Urothelium cell line (cell line): ENCODE measurements around the gene C1orf159.

ENCODE experiments used
- DNase-seq: peaks from one replicate; pipeline ENCODE4 v3.0.0; 2011; ENCODE audit warnings: low spot score, mixed read lengths
- FAIRE-seq: peaks from 2 replicates; lab custom pipeline; 2011; peaks lifted over from hg19 to GRCh38; lab: Jason Lieb, UNC

C1orf159 gene

DNA sequence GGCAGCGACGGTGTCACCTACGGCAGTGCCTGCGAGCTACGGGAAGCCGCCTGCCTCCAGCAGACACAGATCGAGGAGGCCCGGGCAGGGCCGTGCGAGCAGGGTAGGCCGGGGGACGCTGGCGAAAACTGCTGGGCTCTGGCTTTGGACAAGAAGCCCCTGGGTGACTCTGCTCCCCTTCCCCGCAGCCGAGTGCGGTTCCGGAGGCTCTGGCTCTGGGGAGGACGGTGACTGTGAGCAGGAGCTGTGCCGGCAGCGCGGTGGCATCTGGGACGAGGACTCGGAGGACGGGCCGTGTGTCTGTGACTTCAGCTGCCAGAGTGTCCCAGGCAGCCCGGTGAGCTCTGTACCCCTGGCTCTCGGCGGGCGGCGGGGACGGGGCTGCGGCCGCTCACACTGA, 72.0 kb downstream of the C1orf159 start:
- no peak for FAIRE-seq
- DNase-seq = no peak

- no peak for FAIRE-seq
Measured at GRCh38 chr1:1043411-1043810, 72.5 kb downstream of the C1orf159 start.

GRCh38 chr1:1042835-1043234, 73.1 kb downstream of the C1orf159 start:
- FAIRE-seq = no peak
- no peak for DNase-seq

More at GRCh38 chr1:1043411-1043810, 72.5 kb downstream of the C1orf159 start:
- no peak for DNase-seq

DNA sequence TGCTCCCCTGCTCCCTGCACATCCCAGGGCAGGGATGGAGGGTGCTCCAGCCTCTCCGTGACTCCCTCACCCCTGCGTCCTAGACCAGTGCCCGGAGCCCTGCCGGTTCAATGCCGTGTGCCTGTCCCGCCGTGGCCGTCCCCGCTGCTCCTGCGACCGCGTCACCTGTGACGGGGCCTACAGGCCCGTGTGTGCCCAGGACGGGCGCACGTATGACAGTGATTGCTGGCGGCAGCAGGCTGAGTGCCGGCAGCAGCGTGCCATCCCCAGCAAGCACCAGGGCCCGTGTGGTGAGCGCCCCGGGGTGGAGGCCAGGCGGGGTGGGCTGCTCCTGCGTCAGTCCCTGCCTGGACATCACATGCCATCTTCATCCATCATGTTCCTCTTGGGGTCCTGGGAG, 74.0 kb downstream of the C1orf159 start:
- no peak for FAIRE-seq
- DNase-seq = no peak

DNA sequence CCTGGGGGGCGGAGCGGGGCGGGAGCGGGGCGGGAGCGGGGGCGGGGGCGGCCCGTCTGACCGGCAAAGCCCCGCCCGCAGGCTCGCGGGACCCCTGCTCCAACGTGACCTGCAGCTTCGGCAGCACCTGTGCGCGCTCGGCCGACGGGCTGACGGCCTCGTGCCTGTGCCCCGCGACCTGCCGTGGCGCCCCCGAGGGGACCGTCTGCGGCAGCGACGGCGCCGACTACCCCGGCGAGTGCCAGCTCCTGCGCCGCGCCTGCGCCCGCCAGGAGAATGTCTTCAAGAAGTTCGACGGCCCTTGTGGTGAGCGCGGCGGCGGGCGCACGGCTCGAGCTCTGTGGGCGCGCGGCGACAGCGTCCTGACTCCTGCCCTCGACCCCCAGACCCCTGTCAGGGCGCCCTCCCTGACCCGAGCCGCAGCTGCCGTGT, 74.8 kb downstream of the C1orf159 start:
- no peak for FAIRE-seq
- no peak for DNase-seq

DNA sequence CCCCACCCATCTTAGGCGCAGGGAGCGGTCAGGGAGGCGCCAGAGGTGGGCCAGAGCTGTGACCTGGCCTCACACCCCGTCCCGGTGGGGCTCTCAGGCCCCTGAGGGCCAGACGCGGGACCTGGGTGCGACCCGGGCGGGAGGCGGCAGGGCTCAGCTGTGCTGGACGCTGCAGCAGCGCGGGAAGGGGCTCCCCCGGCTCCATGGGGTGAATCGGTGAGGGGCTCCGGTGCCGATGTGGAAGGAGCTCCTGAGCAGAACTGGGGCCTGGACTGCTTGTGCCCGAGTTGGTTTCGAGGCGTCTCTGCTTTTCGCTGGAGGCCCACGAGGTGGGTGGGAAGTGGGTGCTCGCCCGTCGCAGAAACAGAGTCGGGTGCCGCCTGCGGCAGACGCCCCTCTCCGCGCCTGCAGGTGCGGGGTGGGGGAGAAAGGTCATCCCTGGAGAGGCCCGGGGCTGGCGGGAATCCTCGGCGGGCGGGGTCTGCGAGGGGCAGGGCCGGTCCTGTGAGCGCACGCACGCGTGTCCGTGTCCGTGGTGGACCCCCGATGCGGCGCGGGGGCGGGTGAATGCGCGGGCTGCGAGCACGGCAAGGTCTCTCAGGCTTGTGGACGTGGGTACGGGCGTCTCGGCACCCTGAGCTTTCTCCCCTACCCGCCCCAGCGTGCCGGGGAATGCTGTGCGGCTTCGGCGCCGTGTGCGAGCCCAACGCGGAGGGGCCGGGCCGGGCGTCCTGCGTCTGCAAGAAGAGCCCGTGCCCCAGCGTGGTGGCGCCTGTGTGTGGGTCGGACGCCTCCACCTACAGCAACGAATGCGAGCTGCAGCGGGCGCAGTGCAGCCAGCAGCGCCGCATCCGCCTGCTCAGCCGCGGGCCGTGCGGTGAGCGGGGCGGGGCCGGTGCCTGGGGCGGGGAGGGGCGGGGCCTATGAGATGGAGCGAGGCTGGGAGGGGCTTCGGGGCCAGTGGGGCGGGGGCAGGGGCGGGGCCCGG, 75.6 kb downstream of the C1orf159 start:
- DNase-seq (peak; percentile 57), FAIRE-seq (no peak)

GRCh38 chr1:1039145-1039910, 76.6 kb downstream of the C1orf159 start:
- FAIRE-seq = no peak
- no peak for DNase-seq

DNA sequence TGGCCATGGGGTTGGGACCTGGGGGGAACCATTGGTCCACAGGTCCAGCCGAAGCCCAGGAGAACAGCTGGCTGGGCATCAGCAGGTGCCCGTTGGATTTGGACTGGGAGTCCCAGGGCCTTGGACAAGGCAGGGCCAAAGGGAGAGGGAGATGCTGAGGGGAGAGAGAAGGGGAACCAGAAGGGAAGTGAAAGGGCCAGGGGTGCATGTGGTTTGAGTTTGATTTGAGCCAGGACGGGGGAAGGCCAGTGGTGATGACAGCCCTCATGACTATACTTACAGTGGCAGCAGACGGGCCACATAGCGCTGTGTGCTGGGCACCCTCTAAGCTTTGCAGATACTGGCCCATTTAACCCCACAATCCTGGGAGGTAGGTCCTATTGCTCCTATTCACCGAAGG, 77.2 kb downstream of the C1orf159 start:
- no peak for DNase-seq
- no peak for FAIRE-seq

DNA sequence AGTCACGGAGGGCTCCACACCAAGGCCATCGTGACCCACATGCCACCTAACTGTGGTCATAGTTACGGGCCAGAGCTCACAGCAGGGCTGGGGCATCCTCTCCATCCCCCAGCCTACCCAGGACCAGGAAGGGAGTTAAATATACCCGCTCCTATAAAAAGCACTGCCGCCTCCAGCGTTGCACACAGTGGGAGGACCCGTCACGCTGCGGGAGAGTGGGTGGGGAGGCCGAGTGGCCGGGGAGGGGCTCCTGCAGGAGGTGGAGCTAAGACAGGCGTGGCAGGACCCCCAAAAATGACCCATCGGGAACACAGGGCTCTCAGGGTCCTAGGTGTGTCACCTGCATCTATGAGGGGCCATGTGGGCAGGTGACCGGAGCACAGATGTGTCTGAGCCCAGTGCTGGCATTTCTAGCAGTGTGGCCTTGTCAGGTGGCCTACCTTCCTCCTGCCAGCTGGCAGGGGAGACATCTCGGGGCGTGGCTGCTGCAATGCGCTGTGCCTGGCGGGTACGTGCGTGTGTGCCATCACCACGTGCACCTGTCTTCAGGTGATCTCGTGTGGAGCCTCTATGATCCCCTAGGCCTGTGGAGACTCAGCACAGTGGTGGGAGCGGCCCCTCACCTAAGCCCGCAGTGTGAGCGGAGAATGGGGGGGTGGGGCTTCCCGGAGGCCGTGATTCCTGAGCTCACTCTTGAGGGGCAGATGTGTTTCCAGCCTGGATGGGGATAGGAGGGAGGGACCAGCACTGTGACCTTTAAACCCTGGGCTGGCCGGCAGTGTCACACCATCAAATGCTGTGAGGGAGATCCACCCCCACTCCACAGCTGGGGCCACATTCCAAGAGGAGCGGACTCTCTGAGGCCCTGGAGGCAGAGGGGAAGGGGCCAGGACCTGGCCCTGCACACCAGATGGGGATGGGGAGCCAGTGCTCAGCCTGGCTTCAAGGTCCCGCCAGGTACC, 78.2 kb downstream of the C1orf159 start:
- no peak for FAIRE-seq
- DNase-seq = no peak

DNA sequence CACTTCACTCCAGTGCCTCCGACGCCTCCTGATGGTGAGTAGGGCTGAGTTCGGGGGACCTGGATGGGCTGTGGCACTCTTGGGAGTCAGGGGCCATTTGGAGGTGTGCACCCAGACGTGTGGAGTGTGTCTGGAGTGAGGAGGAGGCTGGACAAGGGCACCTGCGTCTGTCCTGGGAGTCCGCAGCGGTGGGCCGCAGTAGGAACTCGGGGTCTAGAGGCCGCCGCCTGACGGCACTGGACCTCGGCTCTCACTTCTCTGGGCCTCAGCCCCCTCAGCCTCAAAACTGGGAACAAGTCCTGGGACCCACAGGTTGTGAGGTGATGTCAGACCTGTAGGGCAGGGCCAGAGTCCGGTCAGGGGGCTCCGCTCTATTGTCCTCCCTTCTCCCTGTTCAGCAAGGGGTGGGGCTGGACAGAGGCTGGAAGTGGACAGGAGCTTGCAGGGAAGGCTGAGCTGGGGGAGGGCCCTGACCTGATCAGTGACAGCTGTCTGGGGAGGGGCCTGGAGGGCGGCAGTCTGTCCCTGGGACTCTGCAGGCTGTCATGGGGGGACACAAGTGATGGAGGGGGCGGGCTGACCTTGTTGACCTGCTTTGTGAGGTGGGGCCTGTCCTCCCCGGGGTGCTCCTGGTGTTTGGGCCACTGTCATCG, 80.5 kb downstream of the C1orf159 start:
- DNase-seq = no peak
- no peak for FAIRE-seq

DNA sequence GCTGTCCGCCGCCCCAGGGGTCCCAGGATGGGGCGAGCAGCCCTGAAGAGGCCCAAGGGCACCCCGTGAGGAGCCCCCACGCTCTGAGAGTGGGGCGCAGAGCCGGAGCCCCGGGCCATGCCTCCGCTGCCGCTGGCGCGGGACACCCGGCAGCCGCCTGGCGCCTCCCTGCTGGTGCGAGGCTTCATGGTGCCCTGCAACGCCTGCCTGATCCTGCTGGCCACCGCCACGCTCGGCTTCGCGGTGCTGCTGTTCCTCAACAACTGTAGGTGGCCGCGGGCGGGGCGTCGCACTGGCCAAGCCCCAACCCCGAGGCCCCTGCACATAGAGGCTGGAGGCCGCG, 81.5 kb downstream of the C1orf159 start:
- no peak for DNase-seq
- FAIRE-seq = no peak

- no peak for DNase-seq
- FAIRE-seq = no peak
Measured at GRCh38 chr1:1033731-1034438, 82.0 kb downstream of the C1orf159 start.

GRCh38 chr1:1033009-1033587, 82.8 kb downstream of the C1orf159 start:
- DNase-seq (no peak), FAIRE-seq (no peak)

DNA sequence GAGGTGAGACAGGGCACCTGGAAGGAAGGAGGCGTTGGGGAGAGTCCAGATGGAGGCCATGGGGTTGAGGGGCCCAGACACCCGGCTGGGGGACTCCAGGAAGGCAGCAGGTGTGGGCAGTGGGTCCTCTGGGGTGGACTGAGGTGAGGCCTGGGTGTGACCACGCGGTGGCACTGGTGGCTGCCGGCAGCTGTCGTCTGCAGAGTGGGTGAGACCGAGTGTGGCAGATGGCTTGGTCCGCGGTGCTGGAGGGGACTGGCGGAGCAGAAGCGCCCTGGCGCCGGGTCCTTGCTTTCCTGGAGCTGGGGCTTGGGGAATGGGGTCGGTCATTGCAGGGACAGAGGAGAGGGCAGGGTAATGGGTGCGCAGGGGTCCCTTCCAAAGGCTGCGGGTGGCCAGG, 83.5 kb downstream of the C1orf159 start:
- FAIRE-seq (no peak), DNase-seq (no peak)
